GM12891 (cell line): ENCODE results near the gene RAPGEF5.

ENCODE experiments used
- POLR2A ChIP-seq: IDR thresholded peaks from 2 replicates; pipeline ENCODE4 v1.6.1; 2011; ENCODE audit warnings: low read depth, low read length, control low read depth
- POLR2AphosphoS5 ChIP-seq: IDR thresholded peaks from 2 replicates; pipeline ENCODE4 v1.6.1; 2011; ENCODE audit warnings: low read depth, low read length, control low read depth

GRCh38 chr7:22129819-22130580 lies 227.0 kb downstream of the RAPGEF5 start:
- TF ChIP-seq POLR2A (no peak), POLR2AphosphoS5 (no peak)
